Measurements from ENCODE around the gene ORC3.
"Not testable (repeated sequence)": the region's sequence is repeated elsewhere in the genome, so short reads cannot be mapped to it uniquely, and the experiment has no call there.

ORC3 gene

GRCh38 chr6:87702589-87702945 is 112.6 kb downstream of the ORC3 start:
- TF ChIP-seq CTCF (IDR thresholded peaks at IDR 0.05; ENCODE audit: insufficient read depth, missing control alignments): no peak
- FAIRE-seq: no peak
- no peak for DNase-seq (ENCODE audit: insufficient read length, low spot score)

DNA sequence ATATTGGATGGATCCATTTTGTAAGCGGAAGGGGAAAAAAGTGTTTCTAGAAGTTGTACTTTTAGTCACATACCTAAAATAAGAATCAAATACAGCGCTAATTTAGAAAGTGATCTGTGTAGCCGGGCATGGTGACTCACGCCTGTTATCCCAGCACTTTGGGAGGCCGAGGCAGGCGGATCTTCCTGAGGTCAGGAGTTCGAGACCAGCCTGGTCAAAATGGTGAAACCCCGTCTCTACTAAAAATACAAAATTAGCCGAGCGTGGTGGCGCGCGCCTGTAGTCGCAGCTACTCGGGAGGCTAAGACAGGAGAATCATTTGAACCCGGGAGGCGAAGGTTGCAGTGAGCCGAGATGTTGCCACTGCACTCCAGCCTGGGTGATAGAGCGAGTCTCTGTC is 113.1 kb downstream of the ORC3 start:
- DNase-seq (ENCODE audit: insufficient read length, low spot score); FAIRE-seq: not testable (repeated sequence)

- no peak for DNase-seq (ENCODE audit: insufficient read length, low spot score)
- no peak for FAIRE-seq
- TF ChIP-seq CTCF (IDR thresholded peaks at IDR 0.05; ENCODE audit: insufficient read depth, missing control alignments): no peak
Observed at GRCh38 chr6:87705070-87705691, 115.2 kb downstream of the ORC3 start.

GRCh38 chr6:87706187-87706966 is 116.4 kb downstream of the ORC3 start:
- DNase-seq (ENCODE audit: insufficient read length, low spot score): no peak
- no peak for FAIRE-seq
- TF ChIP-seq CTCF (IDR thresholded peaks at IDR 0.05; ENCODE audit: insufficient read depth, missing control alignments): no peak

DNA sequence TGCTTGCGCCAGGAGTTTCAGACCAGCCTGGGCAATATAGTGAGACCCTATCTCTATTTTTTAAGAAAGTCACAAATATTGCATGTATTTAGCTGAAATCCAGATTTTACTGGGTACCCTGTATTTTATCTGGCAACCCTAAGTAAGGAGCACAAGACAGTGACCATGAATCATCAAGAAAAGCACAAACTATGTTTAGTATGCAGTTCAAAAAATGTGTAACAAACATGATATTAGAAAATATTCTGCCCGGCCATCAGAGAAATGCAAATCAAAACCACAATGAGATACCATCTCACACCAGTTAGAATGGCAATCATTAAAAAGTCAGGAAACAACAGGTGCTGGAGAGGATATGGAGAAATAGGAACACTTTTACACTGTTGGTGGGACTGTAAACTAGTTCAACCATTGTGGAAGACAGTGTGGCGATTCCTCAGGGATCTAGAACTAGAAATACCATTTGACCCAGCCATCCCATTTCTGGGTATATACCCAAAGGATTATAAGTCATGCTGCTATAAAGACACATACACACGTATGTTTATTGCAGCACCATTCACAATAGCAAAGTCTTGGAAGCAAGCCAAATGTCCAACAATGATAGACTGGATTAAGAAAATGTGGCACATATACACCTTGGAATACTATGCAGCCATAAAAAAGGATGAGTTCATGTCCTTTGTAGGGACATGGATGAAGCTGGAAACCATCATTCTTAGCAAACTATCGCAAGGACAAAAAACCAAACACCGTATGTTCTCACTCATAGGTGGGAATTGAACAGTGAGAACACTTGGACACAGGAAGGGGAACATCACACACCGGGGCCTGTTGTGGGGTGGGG is 118.9 kb downstream of the ORC3 start:
- not testable (repeated sequence) for DNase-seq (ENCODE audit: insufficient read length, low spot score)

GRCh38 chr6:87710090-87710489 is 120.2 kb downstream of the ORC3 start:
- TF ChIP-seq CTCF (IDR thresholded peaks at IDR 0.05; ENCODE audit: insufficient read depth, missing control alignments): no peak
- no peak for FAIRE-seq
- no peak for DNase-seq (ENCODE audit: insufficient read length, low spot score)

More for the DNA sequence above, 118.9 kb downstream of the ORC3 start:
- not testable (repeated sequence) for FAIRE-seq

DNA sequence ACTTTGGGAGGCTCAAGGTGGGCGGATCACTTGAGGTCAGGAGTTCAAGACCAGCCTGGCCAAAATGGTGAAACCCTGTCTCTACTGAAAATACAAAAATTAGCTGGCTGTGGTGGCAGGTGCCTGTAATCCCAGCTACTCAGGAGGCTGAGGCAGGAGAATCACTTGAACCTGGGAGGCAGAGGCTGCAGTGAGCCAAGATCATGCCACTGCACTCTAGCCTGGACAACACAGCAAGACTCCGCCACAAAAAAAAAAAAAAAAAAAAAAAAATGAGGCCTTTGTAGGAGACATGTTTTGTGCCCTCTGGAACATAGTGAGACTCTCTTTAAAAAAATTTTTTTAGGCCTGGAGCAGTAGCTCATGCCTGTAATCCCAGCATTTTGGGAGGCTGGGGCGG is 122.8 kb downstream of the ORC3 start:
- not testable (repeated sequence) for FAIRE-seq

GRCh38 chr6:87714093-87714842 is 124.3 kb downstream of the ORC3 start:
- DNase-seq (ENCODE audit: insufficient read length, low spot score) (no peak), FAIRE-seq (no peak)
- no peak for TF ChIP-seq CTCF (IDR thresholded peaks at IDR 0.05; ENCODE audit: insufficient read depth, missing control alignments)

More for the DNA sequence above, 122.8 kb downstream of the ORC3 start:
- DNase-seq (ENCODE audit: insufficient read length, low spot score): not testable (repeated sequence)

Data from D721Med (cell line).